Heart left ventricle (tissue), 16 donors: Measurements from ENCODE around the gene BICDL2. TPM values are rescaled to one million over a fixed set of nuclear protein-coding genes. Genes with fewer than 3 reads are reported as not detected.
A peak's percentile ranks its signal among the peaks of the same experiment; 100 is the strongest.

Source experiments
- ATAC-seq, 4 donors: fragments of 200-7000 bp; cut with Tn5 transposase; one replicate each; pipeline ENCODE4 v1.9.1; 2020 to 2022; ENCODE audit warnings: moderate library complexity in 4 of 4, mild to moderate bottlenecking in 3 of 4, moderate number of reproducible peaks in 1 of 4
- DNase-seq, 5 donors: peaks; one replicate each; pipeline ENCODE4 v3.0.0-alpha.2; 2020
- H3K27ac ChIP-seq, 12 donors: fragments of 200-600 bp; sonication (generic) in 4 of 12; one replicate each; pipeline versions ENCODE4 v1.5.0 to v1.8.0; 2016 to 2022; ENCODE audit warnings: mild to moderate bottlenecking in 2 of 12
- H3K27me3 ChIP-seq, 9 donors: fragments of 200-600 bp; sonication (generic) in 2 of 9; one replicate each; pipeline versions ENCODE4 v1.5.1 to v1.8.0; 2016 to 2022; ENCODE audit warnings: mild to moderate bottlenecking in 3 of 9
- H3K36me3 ChIP-seq, 9 donors: fragments of 200-600 bp; sonication (generic) in 2 of 9; one replicate each; pipeline versions ENCODE4 v1.5.0 to v1.8.0; 2018 to 2022; ENCODE audit warnings: mild to moderate bottlenecking in 2 of 9
- H3K4me1 ChIP-seq, 12 donors: fragments of 200-600 bp; sonication (generic) in 4 of 12; one replicate each; pipeline versions ENCODE4 v1.5.0 to v1.8.0; 2016 to 2022; ENCODE audit warnings: mild to moderate bottlenecking in 3 of 12
- H3K4me3 ChIP-seq, 12 donors: fragments of 200-600 bp; sonication (generic) in 4 of 12; one replicate each; pipeline versions ENCODE4 v1.5.0 to v1.8.0; 2017 to 2022; ENCODE audit warnings: mild to moderate bottlenecking in 9 of 12, moderate library complexity in 4 of 12
- H3K9me3 ChIP-seq, 12 donors: fragments of 200-600 bp; sonication (generic) in 4 of 12; one replicate each; pipeline versions ENCODE4 v1.5.0 to v1.8.0; 2016 to 2022; ENCODE audit warnings: mild to moderate bottlenecking in 1 of 12
- CTCF ChIP-seq, 12 donors: fragments of 200-600 bp; sonication (generic) in 4 of 12; IDR thresholded peaks; one replicate each; pipeline versions ENCODE4 v1.5.0 to v1.8.0; 2018 to 2022; ENCODE audit warnings: antibody characterized with exemption in 12 of 12, mild to moderate bottlenecking in 5 of 12
- POLR2A ChIP-seq, 2 donors: fragments of 450-650 bp; IDR thresholded peaks; one replicate each; pipeline ENCODE4 v1.6.1; 2017; ENCODE audit warnings: antibody characterized with exemption in 2 of 2, mild to moderate bottlenecking in 2 of 2, moderate library complexity in 2 of 2
- WGBS, 4 donors: extraction: QIAGEN DNeasy Blood & Tissue Kit in 2 of 4; methylation state at CpG; one replicate each; pipeline versions ENCODE4 v1.1.5 to v1.1.7; 2013 to 2018; 5-methylcytosine and 5-hydroxymethylcytosine counted together
- intact Hi-C, 10 donors: fragments of 100-400 bp; cut with DNase I; formaldehyde crosslinking; loops; one replicate each; pipeline versions ENCODE4 v1.11.1 to v1.14.2; 2022
- polyA plus RNA-seq, 2 donors: library from polyadenylated mRNA; stranded (reverse); fragments of 200-250 nt; gene quantifications; one replicate each; pipeline ENCODE4 v1.2.3, GENCODE V29; 2013
- total RNA-seq, 9 donors: library from RNA; depleted of rRNA in 2 of 9; stranded (reverse); fragments of >200 nt in 2 of 9; fragmentation: NEBNext Ultra II Directional in 3 of 9; extraction: Animal tissue kit (Norgen Biotek cat#: 25700) in 3 of 9; gene quantifications; one replicate each; pipeline versions ENCODE4 v1.1.0 to v1.2.4, GENCODE V29; 2016 to 2023
- donor health status: ischemic (EF 13 %, LVEDD 7.1; RV severe dilation, severe dysfunction).
- donor health status: healthy with polysubstance abuse.
- donor health status: DM: no; HTN: yes; CAD: no.
- donor health status: DM: no; HTN: no; CAD: no.
- donor health status: ischemic (EF 25% LVEDD 6.9; RV normal size, moderate dysfunction).
- donor health status: ischemic (EF 25% LVEDD 5.7; RV mildly dilated, moderate dysfunction).
- donor health status: healthy.
- donor health status: DM: yes; HTN: yes; CAD: no.
- donor health status: ischemic (EF 35%, LVEDD 5.7; RV mildly dilated, moderate dysfunction).
- donor health status: nonischemic (EF 11% LVEDD 7.7; RV severe dilation, severe dysfunction).
- donor health status: DM: yes; HTN: yes; CAD: no.
- donor health status: PGD.
- donor health status: ischemic (EF 29% LVEDD 5.4; RV normal size, mild dysfunction).
- donor health status: nonischemic (EF 23%, LVEDD 6.1; RV moderate dilation, normal function).

BICDL2 gene
- total and polyA plus RNA-seq, 11 donors, result 0.07 TPM; not detected in 10

GRCh38 chr16:3022208-3022683, 14.5 kb downstream of the BICDL2 start:
- 9 to 18% (median 14%) methylated on average over 8 of the region's 8 CpGs for WGBS, 4 donors
- peaks cover 6 to 17% (median 14%) of the 10 kb centered on the region in 9 donors for H3K27me3 ChIP-seq
- H3K27ac ChIP-seq, result peak overlapping the region; percentile 82 to 100 (median 96)
- no peaks in the 10 kb centered on the region for H3K9me3 ChIP-seq
- no peak for TF ChIP-seq POLR2A (IDR thresholded peaks at IDR 0.05)
- peak in 1 of 12 donors; percentile 4 for TF ChIP-seq CTCF (IDR thresholded peaks at IDR 0.05)
- intact Hi-C loops, result no loop called here
- ATAC-seq (peak in 3 of 4 donors; percentile 35 to 62 (median 54)), DNase-seq (peak; percentile 89 to 94 (median 91))
- peaks cover 13 to 62% (median 44%) of the 10 kb centered on the region in 12 donors for H3K4me1 ChIP-seq
- peaks cover 0 to 20% (median 17%) of the 10 kb centered on the region in 9 donors for H3K36me3 ChIP-seq
- H3K4me3 ChIP-seq, result peak overlapping the region in 11 of 12 donors; percentile 56 to 99 (median 78)

- Histone ChIP-seq H3K27ac (peak overlapping the region; percentile 31 to 100 (median 96)), H3K27me3 (peaks cover 6 to 21% (median 14%) of the 10 kb centered on the region in 9 donors), H3K9me3 (no peaks in the 10 kb centered on the region), H3K36me3 (peaks cover 0 to 14% (median 11%) of the 10 kb centered on the region in 9 donors), H3K4me3 (peak overlapping the region; percentile 35 to 99 (median 76)), H3K4me1 (peaks cover 13 to 62% (median 44%) of the 10 kb centered on the region in 12 donors)
- WGBS, 4 donors, result 15 to 27% (median 24%) methylated on average over 19 to 25 of the region's 25 CpGs
- ATAC-seq, result peak; percentile 30 to 64 (median 48)
- DNase-seq, result peak; percentile 88 to 91 (median 89)
- intact Hi-C loops, result no loop called here
- TF ChIP-seq CTCF (IDR thresholded peaks at IDR 0.05) (peak in 9 of 12 donors; percentile 23 to 64 (median 42)), POLR2A (IDR thresholded peaks at IDR 0.05) (no peak)
Measured at GRCh38 chr16:3021449-3022207, 15.1 kb downstream of the BICDL2 start.

- TF ChIP-seq POLR2A (IDR thresholded peaks at IDR 0.05) (no peak), CTCF (IDR thresholded peaks at IDR 0.05) (peak in 2 of 12 donors; percentile 2 to 3)
- peaks cover 13 to 62% (median 44%) of the 10 kb centered on the region in 12 donors for H3K4me1 ChIP-seq
- no peaks in the 10 kb centered on the region for H3K9me3 ChIP-seq
- WGBS, 4 donors, result 1 to 3% (median 1%) methylated on average over 29 to 57 of the region's 57 CpGs
- ATAC-seq, result peak; percentile 15 to 51 (median 38)
- intact Hi-C loops, result loop anchor here in 1 of 10 donors (1.0 kb wide), 1 partner anchor 17 kb away; no protein-coding TSS in a partner anchor
- H3K36me3 ChIP-seq, result peaks cover 0 to 6% (median 4%) of the 10 kb centered on the region in 9 donors
- H3K27ac ChIP-seq, result peak overlapping the region; percentile 31 to 100 (median 96)
- peak overlapping the region; percentile 35 to 99 (median 76) for H3K4me3 ChIP-seq
- H3K27me3 ChIP-seq, result peaks cover 6 to 21% (median 14%) of the 10 kb centered on the region in 9 donors
- peak; percentile 82 to 91 (median 87) for DNase-seq
Measured at GRCh38 chr16:3020604-3021448, 15.9 kb downstream of the BICDL2 start.
